Measurements from ENCODE around the gene CCDC192. TPM values are rescaled to one million over a fixed set of nuclear protein-coding genes. Genes with fewer than 3 reads are reported as not detected.

Gene CCDC192
- total RNA-seq, 3 donors from 2014 or later = 1.0 TPM; not detected in 2

DNA sequence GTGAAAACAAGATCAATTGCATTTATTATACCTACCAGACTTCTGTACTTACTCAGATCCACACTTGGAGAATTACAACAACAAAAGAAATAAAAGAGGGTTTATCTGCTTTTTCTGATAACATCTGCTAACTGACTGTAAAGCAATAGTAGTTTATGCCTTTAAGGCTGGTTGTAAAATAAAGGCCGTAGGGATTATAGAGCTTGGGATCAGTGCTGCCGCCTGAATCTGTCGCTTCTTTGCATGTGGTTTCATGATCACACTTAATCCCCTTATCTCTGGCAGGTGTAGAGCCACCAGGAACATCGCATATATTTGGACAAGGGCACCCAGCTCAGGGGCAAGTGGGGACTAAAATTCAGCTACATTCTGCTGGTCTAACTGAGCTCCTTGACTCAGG is 146.7 kb downstream of the CCDC192 start:
- intact Hi-C loops (cut with DNase I, micrococcal nuclease) = no loop called here
- peak; percentile 70 for ATAC-seq

GRCh38 chr5:127851964-127852363 is 148.8 kb downstream of the CCDC192 start:
- DNase-seq (no peak), ATAC-seq (peak; percentile 53)
- intact Hi-C loops (cut with DNase I, micrococcal nuclease) = no loop called here
- peaks cover 26% of the 10 kb centered on the region for H3K4me1 ChIP-seq (ENCODE audit: low read depth)
- H3K36me3 ChIP-seq (ENCODE audit: low read depth) = no peaks in the 10 kb centered on the region
- H3K9me3 ChIP-seq = no peaks in the 10 kb centered on the region
- no peak overlapping the region for H3K4me3 ChIP-seq
- TF ChIP-seq CTCF (IDR thresholded peaks at IDR 0.05) = no peak

More for the DNA sequence above, 146.7 kb downstream of the CCDC192 start:
- H3K4me1 ChIP-seq (ENCODE audit: low read depth) = peaks cover 26% of the 10 kb centered on the region
- H3K36me3 ChIP-seq (ENCODE audit: low read depth) = no peaks in the 10 kb centered on the region
- no peaks in the 10 kb centered on the region for H3K9me3 ChIP-seq
- TF ChIP-seq CTCF (IDR thresholded peaks at IDR 0.05) = no peak
- H3K4me3 ChIP-seq = no peak overlapping the region
- DNase-seq = peak in 1 of 3 donors; percentile 53

DNA sequence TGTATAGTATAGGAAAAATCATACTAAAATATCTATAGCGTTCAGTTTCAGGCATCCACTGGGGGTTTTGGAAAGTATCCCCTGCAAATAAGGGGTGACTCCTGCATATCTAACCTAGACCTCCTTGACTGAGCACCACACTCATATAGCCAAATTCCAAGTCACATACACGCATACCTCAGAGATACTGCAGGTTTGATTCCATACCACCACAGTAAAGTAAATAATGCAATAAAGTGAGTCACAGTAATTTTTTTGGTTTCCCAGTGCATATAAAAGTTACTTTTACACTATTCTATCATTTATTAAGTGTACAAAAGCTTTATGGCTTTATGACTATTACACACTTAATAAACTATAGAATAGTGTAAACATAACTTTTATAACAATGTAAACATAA is 151.3 kb downstream of the CCDC192 start:
- ATAC-seq (no peak), DNase-seq (no peak)
- no peak for TF ChIP-seq CTCF (IDR thresholded peaks at IDR 0.05)
- H3K4me3 ChIP-seq = no peak overlapping the region
- no peaks in the 10 kb centered on the region for H3K9me3 ChIP-seq
- peaks cover 10% of the 10 kb centered on the region for H3K4me1 ChIP-seq (ENCODE audit: low read depth)
- H3K36me3 ChIP-seq (ENCODE audit: low read depth) = no peaks in the 10 kb centered on the region
- intact Hi-C loops (cut with DNase I, micrococcal nuclease) = no loop called here

GRCh38 chr5:127856292-127856691 is 153.1 kb downstream of the CCDC192 start:
- TF ChIP-seq CTCF (IDR thresholded peaks at IDR 0.05) = no peak
- no peaks in the 10 kb centered on the region for H3K36me3 ChIP-seq (ENCODE audit: low read depth)
- H3K4me1 ChIP-seq (ENCODE audit: low read depth) = peaks cover 6% of the 10 kb centered on the region
- H3K4me3 ChIP-seq = no peak overlapping the region
- DNase-seq (no peak), ATAC-seq (peak; percentile 38)
- intact Hi-C loops (cut with DNase I, micrococcal nuclease) = no loop called here
- H3K9me3 ChIP-seq = no peaks in the 10 kb centered on the region

DNA sequence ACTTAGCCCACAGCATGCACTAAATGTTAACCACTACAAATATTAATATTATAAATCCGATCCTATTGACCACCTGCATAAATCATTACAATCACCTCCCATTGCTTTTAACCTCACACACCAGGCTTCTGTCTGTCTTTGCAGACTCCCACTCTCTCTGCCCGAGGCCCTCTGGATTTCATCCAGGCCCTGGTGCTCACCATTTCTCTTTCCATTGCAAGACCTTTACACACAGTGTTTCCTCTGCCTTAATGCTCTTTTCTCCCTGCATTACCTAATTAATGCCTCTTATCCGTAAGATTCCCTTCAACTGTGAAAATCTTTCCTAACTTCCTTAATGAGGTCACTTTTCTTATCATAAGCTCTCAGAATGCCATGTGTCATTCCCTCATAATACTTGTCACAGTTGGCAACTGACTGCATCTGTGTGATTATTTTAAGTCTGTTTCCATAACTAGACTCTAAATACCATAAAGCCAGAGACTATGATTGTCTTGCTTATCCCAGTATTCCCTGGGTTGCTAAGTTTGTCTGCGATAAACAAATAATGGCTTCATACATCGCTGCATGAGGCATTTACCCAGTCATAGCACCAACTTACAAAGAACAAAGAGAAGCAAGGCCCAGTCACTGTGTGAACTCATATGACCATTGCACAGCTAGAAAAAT is 155.1 kb downstream of the CCDC192 start:
- no peak overlapping the region for H3K4me3 ChIP-seq
- DNase-seq = no peak

More for the DNA sequence above, 155.1 kb downstream of the CCDC192 start:
- intact Hi-C loops (cut with DNase I, micrococcal nuclease) = no loop called here
- peak; percentile 91 for ATAC-seq
- TF ChIP-seq CTCF (IDR thresholded peaks at IDR 0.05) = no peak
- H3K4me1 ChIP-seq (ENCODE audit: low read depth) = peaks cover 6% of the 10 kb centered on the region
- no peaks in the 10 kb centered on the region for H3K9me3 ChIP-seq
- no peaks in the 10 kb centered on the region for H3K36me3 ChIP-seq (ENCODE audit: low read depth)
